Measurements from ENCODE around the gene CERS1.

DNA sequence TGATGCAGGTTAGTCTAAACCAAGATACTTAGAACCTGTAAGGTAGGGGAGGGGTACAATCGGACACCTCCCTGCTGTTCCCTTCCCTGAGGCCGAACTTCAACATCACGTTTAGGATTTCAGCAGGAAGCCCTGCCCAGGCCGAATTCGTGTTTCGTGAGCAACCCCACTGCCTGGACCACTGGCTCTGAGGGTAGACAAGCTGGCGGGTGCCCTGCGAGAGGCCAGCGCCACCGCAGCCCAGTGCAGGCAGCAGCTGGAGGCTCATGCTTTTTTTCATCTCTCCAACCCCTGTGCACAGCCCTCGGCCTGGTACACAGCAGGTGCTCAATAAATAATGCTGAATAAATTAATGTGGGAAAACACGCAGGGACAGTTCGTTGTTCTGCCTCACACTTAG, 37.3 kb upstream of the CERS1 start:
- TF ChIP-seq EZH2phosphoT487 (IDR thresholded peaks at IDR 0.05; ENCODE audit: borderline replicate concordance, low read length) = no peak
- no peak for TF ChIP-seq CTCF (IDR thresholded peaks at IDR 0.05; ENCODE audit: low read depth, low read length, poor library complexity, severe bottlenecking)

Measured in DOHH2 (cell line).